Measurements from ENCODE around the gene ARHGAP26.

The ARHGAP26 gene

DNA sequence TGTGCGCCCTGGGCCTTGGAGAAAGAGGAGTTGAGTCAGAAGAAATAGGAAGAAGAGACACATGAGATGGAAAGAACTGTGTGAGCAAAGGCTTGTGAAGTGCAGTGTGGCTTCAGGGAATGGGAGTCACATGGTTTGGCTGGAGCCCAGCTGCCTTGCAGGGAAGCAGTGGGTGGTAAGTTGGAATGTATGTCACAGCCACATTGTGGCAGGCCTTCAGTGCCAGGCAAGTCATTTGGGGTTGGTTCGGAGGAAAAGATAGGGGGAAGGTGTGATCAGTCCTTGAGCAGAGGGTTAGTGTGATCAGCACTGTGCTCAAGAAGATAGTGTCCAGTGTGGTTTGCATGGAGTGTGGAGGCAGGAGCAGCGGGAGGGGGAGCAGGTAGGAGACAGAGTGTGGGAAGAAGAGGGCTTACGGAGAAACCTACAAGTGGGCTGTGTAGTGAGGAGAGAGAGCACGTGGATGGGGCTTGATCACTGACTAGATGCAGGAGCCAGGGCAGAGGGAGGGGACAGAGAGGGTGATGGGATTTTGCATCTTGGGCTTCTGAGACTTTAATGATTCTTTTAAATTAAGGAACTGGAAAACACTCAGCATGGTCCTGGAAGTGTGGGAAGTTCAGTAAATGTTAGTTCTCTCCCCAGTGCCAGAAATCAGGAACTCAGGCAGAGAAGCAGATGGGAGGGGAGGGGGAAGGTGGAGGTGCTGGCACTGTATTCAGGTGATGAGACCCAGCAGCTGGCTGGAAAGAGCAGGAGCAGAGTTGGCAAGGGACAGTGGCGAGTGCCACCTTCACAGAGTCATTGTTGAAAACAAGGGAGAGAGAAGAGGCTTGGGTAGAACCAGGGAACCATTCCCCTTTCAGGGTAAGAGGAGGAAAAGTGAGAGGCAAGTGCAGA lies 46.6 kb downstream of the ARHGAP26 start:
- no peak for FAIRE-seq

GRCh38 chr5:142817949-142818431 lies 47.8 kb downstream of the ARHGAP26 start:
- no peak for FAIRE-seq

DNA sequence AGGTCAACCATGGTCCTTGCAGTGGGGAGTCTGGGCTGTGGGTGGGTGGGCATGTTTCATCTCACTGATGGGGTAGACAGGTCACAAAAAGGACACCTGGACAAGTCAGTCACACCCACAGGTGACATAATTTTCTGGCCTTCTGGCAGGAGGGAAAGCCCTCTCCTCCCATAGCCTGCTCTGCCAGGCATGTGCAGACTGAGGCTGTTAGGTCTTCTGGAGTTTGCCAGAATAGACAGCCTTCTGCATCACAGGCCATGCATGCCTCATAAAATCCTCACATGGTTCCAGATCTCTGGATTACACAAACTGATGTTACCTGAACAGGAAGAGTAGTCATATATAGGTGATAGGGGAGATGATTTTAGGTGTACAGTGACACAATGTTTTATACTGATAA lies 49.1 kb downstream of the ARHGAP26 start:
- no peak for FAIRE-seq

DNA sequence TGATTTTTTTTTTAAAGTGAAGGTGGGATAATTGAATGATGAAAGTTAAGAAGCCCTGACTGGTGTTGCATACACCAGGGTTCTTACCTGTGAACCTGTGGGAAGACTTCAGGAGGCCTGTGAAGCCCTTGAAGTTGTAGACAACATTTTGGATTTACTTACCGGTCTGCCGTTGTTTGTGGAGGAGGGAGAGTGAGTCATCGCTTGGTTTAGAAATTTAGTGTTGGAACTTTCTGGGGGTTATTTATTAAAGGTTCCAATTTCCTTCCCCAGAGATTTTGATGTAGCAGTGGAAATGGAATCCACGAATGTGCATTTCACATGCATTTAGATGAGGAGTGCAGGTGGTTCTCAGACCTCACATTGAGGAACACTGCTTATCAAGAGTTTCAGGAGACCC lies 49.6 kb downstream of the ARHGAP26 start:
- FAIRE-seq: no peak

GRCh38 chr5:142820447-142820846 lies 50.3 kb downstream of the ARHGAP26 start:
- no peak for FAIRE-seq

DNA sequence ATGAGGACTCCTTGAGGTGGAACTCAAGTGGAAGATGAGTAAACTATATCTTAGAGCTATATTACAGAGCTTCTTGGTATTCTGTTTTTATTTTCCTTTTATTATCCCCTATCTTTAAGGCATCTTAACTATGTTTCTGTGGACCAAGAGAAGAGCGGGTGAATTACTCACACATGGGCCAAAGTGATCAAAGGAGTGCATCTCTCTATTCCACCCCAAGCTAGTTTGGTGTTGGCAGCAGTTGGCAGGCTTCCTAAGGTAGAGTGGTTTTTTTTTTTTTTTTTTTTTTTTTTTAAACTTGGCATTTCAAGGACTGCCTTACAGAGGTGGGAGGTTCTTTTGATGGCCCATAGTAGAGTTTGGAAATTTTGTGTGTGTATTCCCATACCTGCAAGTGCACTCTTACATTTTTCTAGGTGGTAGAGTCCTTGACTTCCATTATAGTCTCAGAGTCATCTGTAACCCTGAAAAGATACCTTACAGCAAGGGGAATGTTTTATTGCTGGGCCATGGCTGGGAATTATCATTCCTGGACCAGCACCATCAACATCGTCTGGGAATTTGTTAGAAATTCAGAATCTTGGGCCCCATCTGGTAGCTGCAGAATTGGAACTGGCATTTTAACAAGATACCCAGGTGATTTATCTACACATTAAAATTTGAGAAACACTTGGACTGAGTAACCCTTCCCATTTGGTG lies 51.0 kb downstream of the ARHGAP26 start:
- FAIRE-seq: no peak

- no peak for FAIRE-seq
These were observed 51.7 kb downstream of the ARHGAP26 start for GRCh38 chr5:142821733-142822487.

- FAIRE-seq: no peak
These were observed 52.9 kb downstream of the ARHGAP26 start for GRCh38 chr5:142823126-142823525.

DNA sequence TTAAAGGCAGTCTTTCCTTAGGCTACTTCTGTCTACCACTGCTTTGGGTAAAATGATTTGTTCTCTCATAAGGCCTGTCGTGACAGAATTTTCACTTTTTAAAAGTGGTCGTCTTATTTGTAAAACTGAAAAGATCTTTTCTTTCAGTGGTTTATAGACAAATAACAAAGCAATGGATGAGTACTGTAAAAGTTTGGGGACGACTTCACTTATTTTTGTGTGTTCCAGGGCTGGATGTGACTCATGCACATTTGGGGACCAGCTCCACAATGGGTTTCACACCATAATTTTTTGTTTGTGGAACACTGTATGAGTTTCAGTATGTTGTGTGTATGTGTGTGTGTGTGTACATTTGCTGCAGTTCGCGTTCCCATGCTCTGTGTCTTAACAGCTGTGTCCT lies 53.6 kb downstream of the ARHGAP26 start:
- no peak for FAIRE-seq

DNA sequence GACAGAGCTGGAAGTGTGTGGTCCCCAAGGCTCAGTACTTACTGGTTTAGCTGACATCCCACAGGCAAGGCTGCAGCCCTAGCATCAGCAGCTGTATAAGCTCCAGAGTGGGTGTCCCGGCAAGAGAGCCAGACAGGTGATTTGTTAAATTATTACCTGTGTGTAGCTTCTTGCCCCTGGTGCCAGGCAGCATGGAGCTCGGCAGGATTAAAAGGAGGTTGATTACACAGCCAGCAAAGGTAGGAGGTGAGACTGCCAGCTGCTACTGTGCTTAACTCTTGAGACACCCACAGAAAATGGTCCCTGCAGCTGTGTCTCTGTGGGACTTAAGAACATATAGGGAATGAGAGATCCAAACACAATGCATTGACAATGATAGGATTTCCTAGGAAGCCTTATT lies 54.2 kb downstream of the ARHGAP26 start:
- FAIRE-seq: no peak

GRCh38 chr5:142825378-142826089 lies 55.4 kb downstream of the ARHGAP26 start:
- no peak for FAIRE-seq

- no peak for FAIRE-seq
These were observed 55.9 kb downstream of the ARHGAP26 start for GRCh38 chr5:142826093-142826492.

- FAIRE-seq: no peak
These were observed 56.7 kb downstream of the ARHGAP26 start for GRCh38 chr5:142826741-142827492.

GRCh38 chr5:142827934-142828576 lies 57.9 kb downstream of the ARHGAP26 start:
- no peak for FAIRE-seq

GRCh38 chr5:142828797-142829535 lies 58.8 kb downstream of the ARHGAP26 start:
- no peak for FAIRE-seq

GRCh38 chr5:142829801-142830220 lies 59.6 kb downstream of the ARHGAP26 start:
- FAIRE-seq: no peak

- FAIRE-seq: no peak
These were observed 60.2 kb downstream of the ARHGAP26 start for GRCh38 chr5:142830241-142831008.

DNA sequence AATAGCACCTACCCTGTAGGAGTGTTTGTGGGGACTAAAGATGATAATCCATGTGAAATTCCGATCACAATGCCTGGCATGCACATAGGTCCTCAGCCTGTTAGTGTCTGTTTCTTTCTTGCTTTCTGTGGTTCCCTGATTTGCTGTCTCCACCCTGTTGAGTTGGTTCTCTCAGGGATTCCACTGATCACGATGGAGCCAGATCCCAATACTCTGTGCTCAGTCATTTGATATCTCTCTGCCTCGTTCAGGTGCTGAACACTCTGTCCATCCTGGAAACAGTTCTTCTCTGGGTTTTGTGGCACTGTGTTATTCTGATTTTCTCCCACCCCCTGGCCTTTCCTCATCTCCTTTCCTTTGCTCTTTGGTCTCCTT lies 60.8 kb downstream of the ARHGAP26 start:
- FAIRE-seq: no peak

DNA sequence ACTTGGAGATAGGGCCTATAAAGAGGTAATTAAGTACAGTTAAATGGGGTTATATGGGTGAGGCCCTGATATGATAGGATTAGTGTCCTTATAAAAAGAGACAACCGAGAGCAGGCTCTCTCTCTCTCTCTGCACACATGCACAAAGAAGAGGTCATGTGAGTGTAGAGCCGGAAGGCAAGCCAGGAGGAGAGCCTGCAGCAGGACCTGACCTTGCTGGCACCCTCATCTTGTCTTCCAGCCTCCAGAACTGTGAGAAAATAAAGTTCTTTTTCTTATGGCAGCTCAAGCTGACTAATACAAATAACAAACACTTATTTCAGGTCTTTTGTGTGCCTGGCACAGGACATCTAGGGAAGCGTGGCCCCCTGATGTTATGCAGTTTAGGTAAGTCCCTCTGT lies 62.1 kb downstream of the ARHGAP26 start:
- FAIRE-seq: no peak

Measured in TTC549 (cell line).